ENCODE measurements around the gene UCN2. TPM values are rescaled to one million over a fixed set of nuclear protein-coding genes. Genes with fewer than 3 reads are reported as not detected.
A peak's percentile ranks its signal among the peaks of the same experiment; 100 is the strongest.

UCN2 gene
- total and polyA plus RNA-seq, 4 experiments from 2014 or later: not detected

DNA sequence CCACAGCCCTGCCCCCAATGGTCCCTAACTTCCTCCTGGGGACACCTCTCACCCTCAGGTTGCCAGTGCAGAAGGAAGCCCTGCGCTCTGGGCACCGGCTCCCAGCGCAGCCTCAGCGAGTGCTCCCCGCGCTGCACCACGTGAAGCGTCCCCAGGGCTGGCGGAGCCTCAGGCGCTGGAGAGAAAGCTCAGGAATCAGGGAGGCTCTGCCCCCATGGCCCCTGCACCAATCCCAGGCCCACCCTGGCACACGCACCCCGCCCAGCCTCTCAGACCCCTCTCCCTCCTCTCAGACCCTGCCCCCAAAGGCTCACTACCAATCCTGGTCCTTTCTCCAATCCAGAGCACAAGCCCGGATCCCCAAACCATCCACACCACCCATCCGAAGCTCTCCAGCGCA, 24.6 kb upstream of the UCN2 start:
- H3K27ac ChIP-seq (ENCODE audit: low read depth, low read length): no peak overlapping the region
- Mint-ChIP-seq H3K27me3 (peaks cover 15 to 31% of the 10 kb centered on the region in 2 donors), H3K9me3 (peaks cover 0 to 2% (median 0%) of the 10 kb centered on the region in 8 donors), H3K4me3 (no peak overlapping the region), H3K36me3 (no peaks in the 10 kb centered on the region), H3K4me1 (no peaks in the 10 kb centered on the region), H3K27ac (no peak overlapping the region)
- DNase-seq: no peak
- no peaks in the 10 kb centered on the region for H3K9me3 ChIP-seq (ENCODE audit: control insufficient read depth in 1 of 2, low read length in 2 of 2)
- POLR2A ChIA-PET (ENCODE audit: partially characterized antibody): no interaction called here
- H3K4me1 ChIP-seq (ENCODE audit: insufficient read depth, low read length): no peaks in the 10 kb centered on the region
- H3K4me3 ChIP-seq (ENCODE audit: low read length in 2 of 2): no peak overlapping the region
- no peaks in the 10 kb centered on the region for H3K36me3 ChIP-seq (ENCODE audit: insufficient read depth, low read length)
- CTCF ChIA-PET (ENCODE audit: partially characterized antibody): no interaction called here
- no peaks in the 10 kb centered on the region for H3K27me3 ChIP-seq (ENCODE audit: insufficient read depth, low read length)
- intact Hi-C loops (cut with micrococcal nuclease): no loop called here

DNA sequence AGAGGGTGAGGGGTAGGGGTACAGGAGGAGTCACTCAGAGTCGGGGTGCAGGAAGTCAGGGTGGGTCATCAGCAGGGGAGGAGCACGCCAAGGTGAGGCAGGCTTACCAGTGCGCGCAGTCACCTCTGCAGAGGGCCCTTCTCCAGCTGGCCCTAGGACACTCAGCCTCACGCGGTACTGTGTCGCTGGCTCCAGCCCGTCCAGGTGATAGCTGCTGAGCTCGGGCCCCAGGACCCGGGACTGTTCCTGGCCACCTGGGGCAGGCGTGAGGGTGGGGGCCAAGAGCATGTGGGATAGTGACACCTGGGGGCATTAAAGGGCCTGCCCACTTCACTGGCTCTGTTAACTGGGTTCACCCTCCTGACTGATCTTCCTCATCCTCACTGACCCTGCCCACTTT, 24.1 kb upstream of the UCN2 start:
- Histone ChIP-seq H3K4me1 (ENCODE audit: insufficient read depth, low read length) (no peaks in the 10 kb centered on the region), H3K9me3 (ENCODE audit: control insufficient read depth in 1 of 2, low read length in 2 of 2) (no peaks in the 10 kb centered on the region), H3K4me3 (ENCODE audit: low read length in 2 of 2) (no peak overlapping the region), H3K36me3 (ENCODE audit: insufficient read depth, low read length) (no peaks in the 10 kb centered on the region), H3K27ac (ENCODE audit: low read depth, low read length) (no peak overlapping the region), H3K27me3 (ENCODE audit: insufficient read depth, low read length) (no peaks in the 10 kb centered on the region)
- H3K4me3 Mint-ChIP-seq: no peak overlapping the region
- intact Hi-C loops (cut with micrococcal nuclease): no loop called here
- no peak for DNase-seq
- CTCF ChIA-PET (ENCODE audit: partially characterized antibody): no interaction called here
- H3K27me3 Mint-ChIP-seq: peaks cover 13 to 27% of the 10 kb centered on the region in 2 donors
- H3K9me3 Mint-ChIP-seq: peaks cover 0 to 2% (median 0%) of the 10 kb centered on the region in 8 donors
- POLR2A ChIA-PET (ENCODE audit: partially characterized antibody): no interaction called here
- H3K4me1 Mint-ChIP-seq: no peaks in the 10 kb centered on the region
- H3K36me3 Mint-ChIP-seq: no peaks in the 10 kb centered on the region
- H3K27ac Mint-ChIP-seq: no peak overlapping the region

DNA sequence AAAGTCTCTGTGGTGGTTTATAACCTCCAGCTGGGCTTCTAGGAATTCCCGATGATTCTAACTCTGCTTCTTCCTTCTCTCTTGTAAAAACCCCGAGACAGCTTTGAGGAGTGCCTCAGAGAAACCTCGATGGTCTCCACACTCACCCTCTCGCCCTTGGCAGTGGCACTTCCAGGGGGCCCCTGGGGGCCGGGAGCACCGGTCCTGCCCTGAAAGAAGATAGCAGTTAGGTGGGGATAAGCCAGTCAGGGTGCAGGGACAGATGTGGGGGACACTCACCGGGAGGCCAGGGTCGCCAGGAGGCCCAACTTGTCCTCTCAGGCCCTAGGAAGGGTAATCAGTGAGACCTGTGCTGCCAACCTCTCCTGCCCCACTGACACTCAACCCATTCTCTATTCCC, 21.8 kb upstream of the UCN2 start:
- POLR2A ChIA-PET (ENCODE audit: partially characterized antibody): no interaction called here

DNA sequence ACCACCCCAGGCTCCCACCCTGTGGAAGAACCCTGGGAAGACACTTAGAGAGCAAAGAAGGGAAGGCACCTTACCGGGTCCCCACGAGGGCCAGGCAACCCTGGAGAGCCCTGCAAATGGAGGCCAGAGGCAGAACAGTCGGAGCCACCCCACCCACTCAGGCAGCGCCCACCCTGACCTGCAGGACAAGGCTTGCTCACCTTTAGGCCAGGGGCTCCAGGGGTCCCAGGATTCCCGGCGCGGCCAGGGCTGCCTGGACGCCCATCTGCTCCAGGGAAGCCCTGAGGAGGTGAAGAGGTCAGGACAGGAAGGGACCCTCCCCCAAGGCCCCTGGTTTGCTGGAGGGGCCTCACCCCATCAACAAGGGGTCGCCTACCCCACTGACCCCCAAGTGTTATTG, 21.3 kb upstream of the UCN2 start:
- Mint-ChIP-seq H3K9me3 (no peaks in the 10 kb centered on the region), H3K36me3 (no peaks in the 10 kb centered on the region), H3K27ac (no peak overlapping the region), H3K4me3 (no peak overlapping the region), H3K27me3 (peaks cover 9 to 20% of the 10 kb centered on the region in 2 donors), H3K4me1 (no peaks in the 10 kb centered on the region)
- CTCF ChIA-PET (ENCODE audit: partially characterized antibody): no interaction called here
- Histone ChIP-seq H3K27ac (ENCODE audit: low read depth, low read length) (no peak overlapping the region), H3K4me1 (ENCODE audit: insufficient read depth, low read length) (no peaks in the 10 kb centered on the region), H3K27me3 (ENCODE audit: insufficient read depth, low read length) (no peaks in the 10 kb centered on the region), H3K4me3 (ENCODE audit: low read length in 2 of 2) (no peak overlapping the region), H3K9me3 (ENCODE audit: control insufficient read depth in 1 of 2, low read length in 2 of 2) (no peaks in the 10 kb centered on the region), H3K36me3 (ENCODE audit: insufficient read depth, low read length) (no peaks in the 10 kb centered on the region)
- DNase-seq: no peak
- POLR2A ChIA-PET (ENCODE audit: partially characterized antibody): no interaction called here
- intact Hi-C loops (cut with micrococcal nuclease): no loop called here

More for the DNA sequence above, 21.8 kb upstream of the UCN2 start:
- Mint-ChIP-seq H3K4me3 (no peak overlapping the region), H3K36me3 (no peaks in the 10 kb centered on the region), H3K4me1 (no peaks in the 10 kb centered on the region), H3K27ac (peak overlapping the region in 1 of 7 donors; percentile 59), H3K27me3 (peaks cover 9 to 21% of the 10 kb centered on the region in 2 donors), H3K9me3 (no peaks in the 10 kb centered on the region)
- H3K27me3 ChIP-seq (ENCODE audit: insufficient read depth, low read length): no peaks in the 10 kb centered on the region
- intact Hi-C loops (cut with micrococcal nuclease): no loop called here
- H3K9me3 ChIP-seq (ENCODE audit: control insufficient read depth in 1 of 2, low read length in 2 of 2): no peaks in the 10 kb centered on the region
- DNase-seq: no peak
- H3K4me3 ChIP-seq (ENCODE audit: low read length in 2 of 2): no peak overlapping the region
- CTCF ChIA-PET (ENCODE audit: partially characterized antibody): no interaction called here
- H3K27ac ChIP-seq (ENCODE audit: low read depth, low read length): no peak overlapping the region
- no peaks in the 10 kb centered on the region for H3K36me3 ChIP-seq (ENCODE audit: insufficient read depth, low read length)
- no peaks in the 10 kb centered on the region for H3K4me1 ChIP-seq (ENCODE audit: insufficient read depth, low read length)

DNA sequence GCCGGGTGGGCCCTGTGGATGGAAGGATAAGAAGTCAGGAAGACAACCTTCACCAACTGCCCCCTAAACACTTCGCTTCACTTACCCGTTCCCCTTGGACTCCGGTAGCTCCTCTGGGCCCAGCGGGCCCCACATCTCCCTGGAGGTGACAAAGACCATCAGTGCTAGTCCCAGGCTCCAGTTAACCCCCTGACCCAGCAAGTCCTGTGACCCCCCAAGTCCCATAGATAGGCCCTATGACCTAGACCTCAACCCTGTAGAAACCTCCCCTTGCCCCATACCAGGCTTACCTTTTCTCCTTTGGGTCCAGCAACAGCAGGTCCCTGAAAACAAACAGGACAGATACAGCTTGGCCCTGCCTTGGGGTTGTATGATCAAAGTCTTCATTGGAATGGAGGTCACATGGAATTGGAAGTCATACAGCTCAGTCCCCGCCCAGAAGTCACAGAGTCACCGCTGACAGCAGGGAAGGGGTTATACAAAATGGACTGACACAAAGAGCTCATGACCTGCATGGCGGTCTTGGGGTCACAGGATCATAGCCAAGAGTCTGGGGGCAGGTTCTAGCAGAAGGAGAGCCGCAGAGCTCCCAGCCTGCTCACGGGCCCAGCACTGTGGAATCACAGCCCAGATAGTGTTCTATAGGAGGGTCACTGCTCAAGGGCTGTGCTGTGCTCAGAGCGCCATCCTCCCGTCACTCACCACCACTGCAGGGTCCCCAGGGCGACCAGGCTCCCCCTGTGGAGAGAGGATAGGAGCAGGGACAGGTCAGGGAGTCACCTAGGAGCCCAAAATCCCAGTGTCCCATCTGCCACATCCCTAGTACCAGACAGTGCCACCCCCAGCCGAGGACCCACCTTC, 18.3 kb upstream of the UCN2 start:
- no peak for DNase-seq
- no peak overlapping the region for H3K27ac Mint-ChIP-seq

DNA sequence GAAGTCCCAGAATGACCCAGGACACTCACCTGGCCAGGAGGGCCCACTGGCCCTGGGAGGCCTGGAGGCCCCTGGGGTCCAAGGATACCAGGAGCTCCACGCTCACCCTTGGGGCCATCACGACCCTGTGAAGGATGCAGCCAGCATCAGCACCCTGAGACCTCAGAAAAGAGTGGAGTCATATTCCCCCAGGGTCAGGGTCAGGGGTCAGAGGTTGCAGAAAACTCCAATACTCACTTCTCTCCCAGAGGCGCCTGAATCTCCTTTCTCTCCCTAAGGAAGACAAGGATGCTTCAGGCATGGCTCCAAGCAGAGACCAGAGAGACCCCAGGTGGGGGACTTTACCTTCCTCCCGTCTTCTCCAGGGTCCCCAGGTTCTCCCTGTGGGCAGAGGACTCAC, 13.1 kb upstream of the UCN2 start:
- Mint-ChIP-seq H3K27ac (no peak overlapping the region), H3K27me3 (peaks cover 0 to 1% of the 10 kb centered on the region in 2 donors), H3K9me3 (no peaks in the 10 kb centered on the region), H3K4me1 (no peaks in the 10 kb centered on the region), H3K36me3 (no peaks in the 10 kb centered on the region), H3K4me3 (no peak overlapping the region)
- POLR2A ChIA-PET (ENCODE audit: partially characterized antibody): no interaction called here
- DNase-seq: no peak
- CTCF ChIA-PET (ENCODE audit: partially characterized antibody): interaction anchor here (0.8 kb wide), 1 partner anchor 20 kb away, joined by 3 read pairs; the partner anchor contains the start of gene PFKFB4
- intact Hi-C loops (cut with micrococcal nuclease): no loop called here
- no peaks in the 10 kb centered on the region for H3K27me3 ChIP-seq (ENCODE audit: insufficient read depth, low read length)
- H3K4me3 ChIP-seq (ENCODE audit: low read length in 2 of 2): no peak overlapping the region
- no peaks in the 10 kb centered on the region for H3K36me3 ChIP-seq (ENCODE audit: insufficient read depth, low read length)
- H3K4me1 ChIP-seq (ENCODE audit: insufficient read depth, low read length): no peaks in the 10 kb centered on the region
- H3K9me3 ChIP-seq (ENCODE audit: control insufficient read depth in 1 of 2, low read length in 2 of 2): no peaks in the 10 kb centered on the region
- H3K27ac ChIP-seq (ENCODE audit: low read depth, low read length): no peak overlapping the region

More for the DNA sequence above, 18.3 kb upstream of the UCN2 start:
- no peaks in the 10 kb centered on the region for H3K9me3 ChIP-seq (ENCODE audit: control insufficient read depth in 1 of 2, low read length in 2 of 2)
- H3K4me3 ChIP-seq (ENCODE audit: low read length in 2 of 2): no peak overlapping the region
- no peaks in the 10 kb centered on the region for H3K4me1 ChIP-seq (ENCODE audit: insufficient read depth, low read length)
- H3K36me3 Mint-ChIP-seq: no peaks in the 10 kb centered on the region
- H3K36me3 ChIP-seq (ENCODE audit: insufficient read depth, low read length): no peaks in the 10 kb centered on the region
- ChIA-PET CTCF (ENCODE audit: partially characterized antibody) (no interaction called here), POLR2A (ENCODE audit: partially characterized antibody) (no interaction called here)
- no peaks in the 10 kb centered on the region for H3K9me3 Mint-ChIP-seq
- H3K27ac ChIP-seq (ENCODE audit: low read depth, low read length): no peak overlapping the region
- H3K4me1 Mint-ChIP-seq: no peaks in the 10 kb centered on the region
- H3K27me3 Mint-ChIP-seq: peaks cover 1 to 2% of the 10 kb centered on the region in 2 donors
- intact Hi-C loops (cut with micrococcal nuclease): no loop called here
- H3K4me3 Mint-ChIP-seq: no peak overlapping the region
- no peaks in the 10 kb centered on the region for H3K27me3 ChIP-seq (ENCODE audit: insufficient read depth, low read length)

DNA sequence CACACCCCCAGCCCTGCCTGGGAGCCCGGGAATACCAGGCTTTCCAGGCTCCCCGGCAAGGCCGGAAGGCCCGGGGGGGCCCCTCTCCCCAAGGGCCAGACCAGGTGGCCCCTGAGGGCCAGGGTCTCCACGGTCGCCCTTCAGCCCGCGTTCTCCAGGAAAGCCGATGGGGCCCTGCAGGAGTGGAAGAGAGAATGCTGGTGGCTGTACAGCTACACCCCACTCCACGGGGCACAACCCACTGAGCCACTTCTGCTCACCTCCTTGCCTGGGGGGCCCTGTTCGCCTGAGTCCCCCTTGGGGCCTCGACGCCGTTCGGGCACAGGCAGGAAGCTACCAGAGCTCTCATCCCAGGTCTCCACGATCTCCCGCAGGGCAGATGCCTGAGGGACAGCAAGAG, 11.8 kb upstream of the UCN2 start:
- CTCF ChIA-PET (ENCODE audit: partially characterized antibody): no interaction called here
- H3K27me3 ChIP-seq (ENCODE audit: insufficient read depth, low read length): no peaks in the 10 kb centered on the region

More for the DNA sequence above, 11.8 kb upstream of the UCN2 start:
- Histone ChIP-seq H3K4me1 (ENCODE audit: insufficient read depth, low read length) (no peaks in the 10 kb centered on the region), H3K36me3 (ENCODE audit: insufficient read depth, low read length) (no peaks in the 10 kb centered on the region), H3K9me3 (ENCODE audit: control insufficient read depth in 1 of 2, low read length in 2 of 2) (no peaks in the 10 kb centered on the region), H3K27ac (ENCODE audit: low read depth, low read length) (no peak overlapping the region), H3K4me3 (ENCODE audit: low read length in 2 of 2) (no peak overlapping the region)
- Mint-ChIP-seq H3K36me3 (no peaks in the 10 kb centered on the region), H3K4me3 (no peak overlapping the region), H3K9me3 (no peaks in the 10 kb centered on the region), H3K27me3 (no peaks in the 10 kb centered on the region), H3K4me1 (no peaks in the 10 kb centered on the region), H3K27ac (no peak overlapping the region)
- POLR2A ChIA-PET (ENCODE audit: partially characterized antibody): no interaction called here
- no peak for DNase-seq
- intact Hi-C loops (cut with micrococcal nuclease): no loop called here
